Loucy (cell line): ENCODE data around the gene MAD1L1.

ENCODE experiments used
- EZH2phosphoT487 ChIP-seq: fragments of 200-600 bp; IDR thresholded peaks from 2 replicates; pipeline ENCODE4 v1.6.1; 2018; ENCODE audit warnings: antibody characterized with exemption, mild to moderate bottlenecking, moderate library complexity, borderline replicate concordance
- TF ChIP-seq, protein P1 (sequence below): fragments of 200-600 bp; sonication (generic); conservative IDR thresholded peaks from 2 replicates; pipeline ENCODE4 v1.5.1; 2014; ENCODE audit warnings: mild to moderate bottlenecking, antibody characterized with exemption, low read length

DNA sequence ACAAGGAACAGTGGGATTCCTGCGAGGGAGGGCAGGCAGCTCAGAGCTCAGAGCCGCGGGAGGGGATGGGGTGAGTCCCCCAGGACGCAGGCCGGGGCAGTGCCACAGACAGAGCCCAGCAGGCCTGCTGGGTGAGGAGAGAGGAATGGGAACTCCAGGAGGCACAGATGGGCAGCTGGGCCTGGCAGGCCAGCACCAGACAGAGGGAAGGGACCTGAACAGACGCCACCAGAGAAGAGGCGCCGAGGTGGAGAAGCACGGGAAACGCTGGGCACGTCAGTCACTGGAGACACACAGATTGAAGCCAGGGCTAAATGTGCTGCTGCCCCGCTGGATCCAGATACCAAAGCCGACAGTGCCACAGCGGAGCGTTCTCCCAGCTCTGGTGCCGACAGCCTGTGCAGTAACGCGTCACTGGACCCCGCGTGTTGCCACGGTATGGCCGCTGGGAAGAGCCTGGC is 225.8 kb downstream of the MAD1L1 start:
- TF ChIP-seq, protein P1, sequence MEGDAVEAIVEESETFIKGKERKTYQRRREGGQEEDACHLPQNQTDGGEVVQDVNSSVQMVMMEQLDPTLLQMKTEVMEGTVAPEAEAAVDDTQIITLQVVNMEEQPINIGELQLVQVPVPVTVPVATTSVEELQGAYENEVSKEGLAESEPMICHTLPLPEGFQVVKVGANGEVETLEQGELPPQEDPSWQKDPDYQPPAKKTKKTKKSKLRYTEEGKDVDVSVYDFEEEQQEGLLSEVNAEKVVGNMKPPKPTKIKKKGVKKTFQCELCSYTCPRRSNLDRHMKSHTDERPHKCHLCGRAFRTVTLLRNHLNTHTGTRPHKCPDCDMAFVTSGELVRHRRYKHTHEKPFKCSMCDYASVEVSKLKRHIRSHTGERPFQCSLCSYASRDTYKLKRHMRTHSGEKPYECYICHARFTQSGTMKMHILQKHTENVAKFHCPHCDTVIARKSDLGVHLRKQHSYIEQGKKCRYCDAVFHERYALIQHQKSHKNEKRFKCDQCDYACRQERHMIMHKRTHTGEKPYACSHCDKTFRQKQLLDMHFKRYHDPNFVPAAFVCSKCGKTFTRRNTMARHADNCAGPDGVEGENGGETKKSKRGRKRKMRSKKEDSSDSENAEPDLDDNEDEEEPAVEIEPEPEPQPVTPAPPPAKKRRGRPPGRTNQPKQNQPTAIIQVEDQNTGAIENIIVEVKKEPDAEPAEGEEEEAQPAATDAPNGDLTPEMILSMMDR, result no peak
- no peak for TF ChIP-seq EZH2phosphoT487
